CD4-positive, alpha-beta T cell treated with Interleukin-4 for 4 hours (primary cell): ENCODE measurements around the gene FAM222B.

Experiments used
- DNase-seq: peaks from one replicate; pipeline ENCODE4 v3.0.0-alpha.2; 2020

FAM222B gene

GRCh38 chr17:28710861-28711722 is 131.5 kb downstream of the FAM222B start:
- DNase-seq, result peak; percentile 86

- DNase-seq, result no peak
Observed at GRCh38 chr17:28707339-28707720, 135.3 kb downstream of the FAM222B start.

GRCh38 chr17:28706471-28707338 is 135.9 kb downstream of the FAM222B start:
- no peak for DNase-seq
